Tibial nerve (tissue), 3 donors: Measurements from ENCODE around the gene BAHCC1.

ENCODE experiments used
- POLR2A ChIP-seq, 2 donors: fragments of 450-650 bp; IDR thresholded peaks; one replicate each; pipeline ENCODE4 v1.6.1; 2017; ENCODE audit warnings: antibody characterized with exemption in 2 of 2, mild to moderate bottlenecking in 2 of 2, moderate library complexity in 2 of 2
- TF ChIP-seq, protein P1 (sequence below), 5 experiments: fragments of 200-600 bp in 3 of 5; fragments of 450-650 bp in 2 of 5; sonication (generic) in 3 of 5; IDR thresholded peaks; one replicate each; pipeline ENCODE4 v1.5.1; 2016 to 2019; ENCODE audit warnings: antibody characterized with exemption in 5 of 5, mild to moderate bottlenecking in 3 of 5, moderate library complexity in 2 of 5

GRCh38 chr17:81416612-81417011 lies 21.4 kb downstream of the BAHCC1 start:
- TF ChIP-seq, protein P1, sequence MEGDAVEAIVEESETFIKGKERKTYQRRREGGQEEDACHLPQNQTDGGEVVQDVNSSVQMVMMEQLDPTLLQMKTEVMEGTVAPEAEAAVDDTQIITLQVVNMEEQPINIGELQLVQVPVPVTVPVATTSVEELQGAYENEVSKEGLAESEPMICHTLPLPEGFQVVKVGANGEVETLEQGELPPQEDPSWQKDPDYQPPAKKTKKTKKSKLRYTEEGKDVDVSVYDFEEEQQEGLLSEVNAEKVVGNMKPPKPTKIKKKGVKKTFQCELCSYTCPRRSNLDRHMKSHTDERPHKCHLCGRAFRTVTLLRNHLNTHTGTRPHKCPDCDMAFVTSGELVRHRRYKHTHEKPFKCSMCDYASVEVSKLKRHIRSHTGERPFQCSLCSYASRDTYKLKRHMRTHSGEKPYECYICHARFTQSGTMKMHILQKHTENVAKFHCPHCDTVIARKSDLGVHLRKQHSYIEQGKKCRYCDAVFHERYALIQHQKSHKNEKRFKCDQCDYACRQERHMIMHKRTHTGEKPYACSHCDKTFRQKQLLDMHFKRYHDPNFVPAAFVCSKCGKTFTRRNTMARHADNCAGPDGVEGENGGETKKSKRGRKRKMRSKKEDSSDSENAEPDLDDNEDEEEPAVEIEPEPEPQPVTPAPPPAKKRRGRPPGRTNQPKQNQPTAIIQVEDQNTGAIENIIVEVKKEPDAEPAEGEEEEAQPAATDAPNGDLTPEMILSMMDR (IDR thresholded peaks at IDR 0.05), result no peak
- TF ChIP-seq POLR2A (IDR thresholded peaks at IDR 0.05), result no peak
